OCI-LY3 (cell line): ENCODE measurements around the gene C3orf20.

Source experiments
- H2AFZ ChIP-seq: fragments of 200-600, 300-600 bp; shearing (Covaris generic); 2 replicates; pipeline ENCODE4 v1.6.0; 2014; ENCODE audit warnings: antibody characterized with exemption, low read depth, low read length
- H3K27ac ChIP-seq: fragments of 200-600, 300-600 bp; sonication (generic); 2 replicates; pipeline ENCODE4 v1.5.1; 2014; ENCODE audit warnings: mild to moderate bottlenecking, low read length, moderate library complexity, mixed read lengths
- H3K27me3 ChIP-seq: fragments of 200-600, 300-600 bp; sonication (generic); 2 replicates; pipeline ENCODE4 v1.6.1; 2014; ENCODE audit warnings: low read depth, low read length, mixed read lengths
- H3K36me3 ChIP-seq: fragments of 200-600, 300-600 bp; sonication (generic); replicated peaks from 2 replicates; pipeline ENCODE3; 2014; ENCODE audit warnings: low read depth, low read length, mixed read lengths
- H3K4me1 ChIP-seq: fragments of 300-600, 200-600 bp; sonication (generic); 2 replicates; pipeline ENCODE4 v1.6.1; 2014; ENCODE audit warnings: low read length, mixed read lengths
- H3K4me2 ChIP-seq: fragments of 200-600, 300-600 bp; sonication (generic); 2 replicates; pipeline ENCODE4 v1.6.1; 2014; ENCODE audit warnings: low read length, mixed read lengths
- H3K4me3 ChIP-seq: fragments of 300-600, 200-600 bp; sonication (generic); 2 replicates; pipeline ENCODE4 v1.5.1; 2014; ENCODE audit warnings: antibody characterized with exemption, mild to moderate bottlenecking, low read length, moderate library complexity
- H3K79me2 ChIP-seq: fragments of 300-600, 200-600 bp; shearing (Covaris generic); 2 replicates; pipeline ENCODE4 v1.6.1; 2014; ENCODE audit warnings: mild to moderate bottlenecking, low read length, mixed read lengths
- H3K9ac ChIP-seq: fragments of 300-600, 200-600 bp; shearing (Covaris generic); 2 replicates; pipeline ENCODE4 v1.6.0; 2014; ENCODE audit warnings: mild to moderate bottlenecking, low read length, moderate library complexity
- H3K9me3 ChIP-seq: fragments of 200-600, 300-600 bp; shearing (Covaris generic); 2 replicates; pipeline ENCODE4 v1.6.1; 2014; ENCODE audit warnings: low read length, mixed read lengths; ENCODE audit not compliant: insufficient read depth
- H4K20me1 ChIP-seq: fragments of 200-600, 300-600 bp; sonication (generic); 2 replicates; pipeline ENCODE4 v1.6.1; 2016; ENCODE audit warnings: low read length, mixed read lengths; ENCODE audit not compliant: insufficient read depth
- CTCF ChIP-seq: fragments of 200-600, 300-600 bp; sonication (generic); IDR thresholded peaks from 2 replicates; pipeline ENCODE4 v1.5.1; 2014; ENCODE audit warnings: antibody characterized with exemption, low read length, low read depth
- EZH2phosphoT487 ChIP-seq: fragments of 200-600 bp; shearing (Covaris generic); IDR thresholded peaks from 2 replicates; pipeline ENCODE4 v1.6.1; 2018; ENCODE audit warnings: antibody characterized with exemption, mixed run types, low read depth

Gene C3orf20

GRCh38 chr3:14703128-14703750, 28.3 kb downstream of the C3orf20 start:
- H3K79me2 ChIP-seq = no peaks in the 10 kb centered on the region
- no peak for TF ChIP-seq EZH2phosphoT487
- no peak for TF ChIP-seq CTCF

GRCh38 chr3:14703791-14704190, 28.9 kb downstream of the C3orf20 start:
- Histone ChIP-seq H3K9me3 (no peaks in the 10 kb centered on the region), H3K4me2 (no peak overlapping the region), H4K20me1 (no peaks in the 10 kb centered on the region), H3K27me3 (no peaks in the 10 kb centered on the region), H3K27ac (no peak overlapping the region), H3K79me2 (no peaks in the 10 kb centered on the region), H2AFZ (no peak overlapping the region), H3K4me3 (no peak overlapping the region), H3K4me1 (peaks cover 3% of the 10 kb centered on the region), H3K36me3 (no peaks in the 10 kb centered on the region), H3K9ac (no peak overlapping the region)
- TF ChIP-seq EZH2phosphoT487 (no peak), CTCF (no peak)

More at GRCh38 chr3:14703128-14703750, 28.3 kb downstream of the C3orf20 start:
- Histone ChIP-seq H3K4me2 (no peak overlapping the region), H3K27me3 (no peaks in the 10 kb centered on the region), H3K36me3 (no peaks in the 10 kb centered on the region), H3K9ac (no peak overlapping the region), H3K4me3 (no peak overlapping the region), H2AFZ (no peak overlapping the region), H4K20me1 (no peaks in the 10 kb centered on the region), H3K27ac (no peak overlapping the region), H3K9me3 (no peaks in the 10 kb centered on the region), H3K4me1 (peaks cover 8% of the 10 kb centered on the region)

- Histone ChIP-seq H2AFZ (no peak overlapping the region), H3K79me2 (no peaks in the 10 kb centered on the region), H3K4me2 (no peak overlapping the region), H3K27me3 (no peaks in the 10 kb centered on the region), H3K27ac (no peak overlapping the region), H3K36me3 (no peaks in the 10 kb centered on the region), H3K9ac (no peak overlapping the region), H3K4me1 (peaks cover 6% of the 10 kb centered on the region), H3K4me3 (no peak overlapping the region), H3K9me3 (no peaks in the 10 kb centered on the region), H4K20me1 (no peaks in the 10 kb centered on the region)
- TF ChIP-seq EZH2phosphoT487 (no peak), CTCF (no peak)
Observed at GRCh38 chr3:14706096-14706495, 31.2 kb downstream of the C3orf20 start.

GRCh38 chr3:14716591-14716990, 41.6 kb downstream of the C3orf20 start:
- Histone ChIP-seq H3K4me3 (no peak overlapping the region), H3K36me3 (no peaks in the 10 kb centered on the region), H3K4me1 (peaks cover 15% of the 10 kb centered on the region), H3K27ac (no peak overlapping the region), H2AFZ (no peak overlapping the region), H3K9me3 (peaks cover 8% of the 10 kb centered on the region; the same call in 1 of the 2 replicates), H3K79me2 (no peaks in the 10 kb centered on the region), H3K9ac (no peak overlapping the region), H4K20me1 (no peaks in the 10 kb centered on the region), H3K4me2 (no peak overlapping the region), H3K27me3 (no peaks in the 10 kb centered on the region)
- TF ChIP-seq EZH2phosphoT487 (no peak), CTCF (no peak)
